Bronchial epithelial cell (primary cell): ENCODE data around the gene ARCN1. TPM values are rescaled to one million over a fixed set of nuclear protein-coding genes. Genes with fewer than 3 reads are reported as not detected.

Source experiments
- DNase-seq: peaks from one replicate; pipeline ENCODE4 v3.0.0-alpha.2; 2010; ENCODE audit warnings: low read depth
- FAIRE-seq: peaks from 2 replicates; lab custom pipeline; 2011; peaks lifted over from hg19 to GRCh38; lab: Jason Lieb, UNC
- H3K27me3 ChIP-seq: 2 replicates; pipeline ENCODE4 v1.5.1; 2011; ENCODE audit warnings: low read length; ENCODE audit not compliant: control insufficient read depth, insufficient read depth
- H3K36me3 ChIP-seq: 2 replicates; pipeline ENCODE4 v1.5.1; 2011; ENCODE audit warnings: low read length; ENCODE audit not compliant: control insufficient read depth, insufficient read depth
- H3K4me3 ChIP-seq: 2 replicates; pipeline ENCODE4 v1.5.1; 2011; ENCODE audit warnings: mild to moderate bottlenecking, low read depth, low read length, control low read depth
- total RNA-seq: library from RNA; depleted of rRNA; stranded (reverse); fragments of >200 nt; gene quantifications from 2 replicates; pipeline ENCODE4 v1.2.1, GENCODE V29; 2014
- TF ChIP-seq, protein P1 (sequence below): IDR thresholded peaks from 2 replicates; pipeline ENCODE4 v1.5.1; 2011; ENCODE audit warnings: mild to moderate bottlenecking, moderate library complexity, low read length, control low read depth, inconsistent platforms; ENCODE audit not compliant: insufficient read depth, severe bottlenecking

Gene ARCN1
- total RNA-seq, 1 donor from 2014 or later: 79.2 TPM

DNA sequence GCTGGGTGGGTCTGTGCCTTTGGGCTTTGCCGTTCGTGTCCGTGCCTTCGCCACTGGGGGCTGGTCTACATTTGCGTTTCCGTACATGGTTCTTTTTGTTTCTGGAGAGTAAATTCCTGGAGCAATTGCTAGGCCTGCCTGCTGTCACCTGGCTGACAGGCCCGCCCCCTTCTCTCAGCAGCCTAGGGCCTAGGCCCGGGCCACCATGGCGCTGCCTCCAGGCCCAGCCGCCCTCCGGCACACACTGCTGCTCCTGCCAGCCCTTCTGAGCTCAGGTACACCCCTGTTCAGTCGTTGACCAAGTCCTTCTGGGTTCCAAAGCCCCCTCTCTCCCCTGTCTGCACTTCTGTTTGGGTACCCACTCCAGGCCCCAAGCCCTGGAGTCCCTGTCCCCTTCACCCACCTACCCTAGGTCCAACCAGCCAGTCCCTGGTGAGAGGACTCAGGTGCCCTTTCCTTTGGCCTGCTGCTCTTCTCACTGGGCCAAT, 40.6 kb upstream of the ARCN1 start:
- FAIRE-seq (no peak), DNase-seq (peak; percentile 15)
- H3K4me3 ChIP-seq: peak overlapping the region; percentile 68
- TF ChIP-seq, protein P1, sequence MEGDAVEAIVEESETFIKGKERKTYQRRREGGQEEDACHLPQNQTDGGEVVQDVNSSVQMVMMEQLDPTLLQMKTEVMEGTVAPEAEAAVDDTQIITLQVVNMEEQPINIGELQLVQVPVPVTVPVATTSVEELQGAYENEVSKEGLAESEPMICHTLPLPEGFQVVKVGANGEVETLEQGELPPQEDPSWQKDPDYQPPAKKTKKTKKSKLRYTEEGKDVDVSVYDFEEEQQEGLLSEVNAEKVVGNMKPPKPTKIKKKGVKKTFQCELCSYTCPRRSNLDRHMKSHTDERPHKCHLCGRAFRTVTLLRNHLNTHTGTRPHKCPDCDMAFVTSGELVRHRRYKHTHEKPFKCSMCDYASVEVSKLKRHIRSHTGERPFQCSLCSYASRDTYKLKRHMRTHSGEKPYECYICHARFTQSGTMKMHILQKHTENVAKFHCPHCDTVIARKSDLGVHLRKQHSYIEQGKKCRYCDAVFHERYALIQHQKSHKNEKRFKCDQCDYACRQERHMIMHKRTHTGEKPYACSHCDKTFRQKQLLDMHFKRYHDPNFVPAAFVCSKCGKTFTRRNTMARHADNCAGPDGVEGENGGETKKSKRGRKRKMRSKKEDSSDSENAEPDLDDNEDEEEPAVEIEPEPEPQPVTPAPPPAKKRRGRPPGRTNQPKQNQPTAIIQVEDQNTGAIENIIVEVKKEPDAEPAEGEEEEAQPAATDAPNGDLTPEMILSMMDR: no peak
- H3K36me3 ChIP-seq: peaks cover 3% of the 10 kb centered on the region
- no peaks in the 10 kb centered on the region for H3K27me3 ChIP-seq

DNA sequence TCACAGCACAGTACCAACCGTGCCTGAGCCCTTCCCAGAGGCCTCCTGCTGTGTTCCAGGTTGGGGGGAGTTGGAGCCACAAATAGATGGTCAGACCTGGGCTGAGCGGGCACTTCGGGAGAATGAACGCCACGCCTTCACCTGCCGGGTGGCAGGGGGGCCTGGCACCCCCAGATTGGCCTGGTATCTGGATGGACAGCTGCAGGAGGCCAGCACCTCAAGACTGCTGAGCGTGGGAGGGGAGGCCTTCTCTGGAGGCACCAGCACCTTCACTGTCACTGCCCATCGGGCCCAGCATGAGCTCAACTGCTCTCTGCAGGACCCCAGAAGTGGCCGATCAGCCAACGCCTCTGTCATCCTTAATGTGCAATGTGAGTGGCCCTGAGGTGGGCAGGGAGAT, 40.1 kb upstream of the ARCN1 start:
- Histone ChIP-seq H3K4me3 (no peak overlapping the region), H3K36me3 (peaks cover 3% of the 10 kb centered on the region), H3K27me3 (no peaks in the 10 kb centered on the region)
- TF ChIP-seq, protein P1: no peak
- DNase-seq (no peak), FAIRE-seq (no peak)

DNA sequence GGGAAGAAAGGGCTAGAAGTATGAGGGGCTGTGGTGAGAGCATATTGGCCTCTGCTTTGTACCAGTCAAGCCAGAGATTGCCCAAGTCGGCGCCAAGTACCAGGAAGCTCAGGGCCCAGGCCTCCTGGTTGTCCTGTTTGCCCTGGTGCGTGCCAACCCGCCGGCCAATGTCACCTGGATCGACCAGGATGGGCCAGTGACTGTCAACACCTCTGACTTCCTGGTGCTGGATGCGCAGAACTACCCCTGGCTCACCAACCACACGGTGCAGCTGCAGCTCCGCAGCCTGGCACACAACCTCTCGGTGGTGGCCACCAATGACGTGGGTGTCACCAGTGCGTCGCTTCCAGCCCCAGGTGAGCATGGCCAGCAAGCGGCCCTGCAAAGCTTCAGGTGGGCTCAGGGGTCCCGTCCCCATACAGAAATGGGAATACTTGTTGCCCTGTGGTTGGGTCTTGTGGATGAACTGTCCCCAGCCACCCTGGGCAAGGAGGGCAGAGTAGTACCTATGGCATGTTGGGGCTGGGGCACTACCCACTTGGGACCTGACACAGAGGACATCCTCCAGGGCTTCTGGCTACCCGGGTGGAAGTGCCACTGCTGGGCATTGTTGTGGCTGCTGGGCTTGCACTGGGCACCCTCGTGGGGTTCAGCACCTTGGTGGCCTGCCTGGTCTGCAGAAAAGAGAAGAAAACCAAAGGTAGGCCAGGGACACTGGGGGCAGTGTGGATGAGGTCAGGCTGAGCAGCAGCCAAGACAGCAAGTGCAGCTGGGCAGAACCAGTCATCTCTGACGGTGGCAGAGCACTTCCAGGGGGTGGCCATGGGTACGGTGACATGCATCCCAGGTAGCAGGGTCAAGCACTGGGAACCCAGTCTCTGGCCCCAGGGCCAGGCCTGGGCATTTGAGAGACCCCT, 39.1 kb upstream of the ARCN1 start:
- DNase-seq (no peak), FAIRE-seq (no peak)
- TF ChIP-seq, protein P1: no peak
- H3K27me3 ChIP-seq: no peaks in the 10 kb centered on the region
- H3K4me3 ChIP-seq: no peak overlapping the region
- peaks cover 3% of the 10 kb centered on the region for H3K36me3 ChIP-seq

DNA sequence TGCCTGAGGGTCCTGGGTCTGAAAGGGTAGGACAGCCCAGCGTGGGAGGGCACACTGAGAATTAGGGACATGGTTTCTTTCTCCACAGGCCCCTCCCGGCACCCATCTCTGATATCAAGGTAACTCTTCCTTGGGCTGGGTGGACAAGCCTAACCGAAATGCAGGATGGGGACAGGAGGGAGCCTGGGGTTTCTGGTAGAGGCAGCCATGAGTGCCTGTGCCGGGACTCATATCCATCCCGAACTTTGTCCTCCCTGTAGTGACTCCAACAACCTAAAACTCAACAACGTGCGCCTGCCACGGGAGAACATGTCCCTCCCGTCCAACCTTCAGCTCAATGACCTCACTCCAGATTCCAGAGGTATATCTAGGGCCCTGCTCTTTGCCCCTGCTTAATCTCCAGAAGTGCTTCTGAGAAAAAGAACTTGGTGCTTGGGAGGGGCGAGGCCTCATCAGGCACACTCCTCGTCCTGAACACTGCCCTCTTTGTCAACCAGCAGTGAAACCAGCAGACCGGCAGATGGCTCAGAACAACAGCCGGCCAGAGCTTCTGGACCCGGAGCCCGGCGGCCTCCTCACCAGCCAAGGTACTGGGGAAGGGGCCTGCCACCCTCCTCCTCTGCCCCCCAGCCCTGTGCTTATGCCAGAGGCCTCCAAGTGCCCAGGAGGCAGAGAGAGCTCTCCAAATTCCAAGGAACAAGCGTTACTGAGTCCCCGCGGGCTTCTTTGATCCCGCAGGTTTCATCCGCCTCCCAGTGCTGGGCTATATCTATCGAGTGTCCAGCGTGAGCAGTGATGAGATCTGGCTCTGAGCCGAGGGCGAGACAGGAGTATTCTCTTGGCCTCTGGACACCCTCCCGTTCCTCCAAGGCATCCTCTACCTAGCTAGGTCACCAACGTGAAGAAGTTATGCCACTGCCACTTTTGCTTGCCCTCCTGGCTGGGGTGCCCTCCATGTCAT, 38.2 kb upstream of the ARCN1 start:
- TF ChIP-seq, protein P1: no peak
- DNase-seq (no peak), FAIRE-seq (no peak)
- H3K27me3 ChIP-seq: no peaks in the 10 kb centered on the region
- H3K4me3 ChIP-seq: no peak overlapping the region
- H3K36me3 ChIP-seq: peaks cover 3% of the 10 kb centered on the region

DNA sequence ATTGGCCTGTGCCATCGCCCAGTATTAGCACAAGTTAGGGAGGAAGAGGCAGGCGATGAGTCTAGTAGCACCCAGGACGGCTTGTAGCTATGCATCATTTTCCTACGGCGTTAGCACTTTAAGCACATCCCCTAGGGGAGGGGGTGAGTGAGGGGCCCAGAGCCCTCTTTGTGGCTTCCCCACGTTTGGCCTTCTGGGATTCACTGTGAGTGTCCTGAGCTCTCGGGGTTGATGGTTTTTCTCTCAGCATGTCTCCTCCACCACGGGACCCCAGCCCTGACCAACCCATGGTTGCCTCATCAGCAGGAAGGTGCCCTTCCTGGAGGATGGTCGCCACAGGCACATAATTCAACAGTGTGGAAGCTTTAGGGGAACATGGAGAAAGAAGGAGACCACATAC, 36.9 kb upstream of the ARCN1 start:
- no peak for FAIRE-seq
- H3K36me3 ChIP-seq: peaks cover 3% of the 10 kb centered on the region
- TF ChIP-seq, protein P1: no peak
- no peaks in the 10 kb centered on the region for H3K27me3 ChIP-seq
- no peak for DNase-seq
- no peak overlapping the region for H3K4me3 ChIP-seq
